ENCODE measurements around the gene BTG4.

GRCh38 chr11:111472228-111472627 is 40.0 kb downstream of the BTG4 start:
- TF ChIP-seq CTCF (IDR thresholded peaks at IDR 0.05) (no peak), POLR2A (IDR thresholded peaks at IDR 0.05) (no peak), EP300 (IDR thresholded peaks at IDR 0.05) (no peak)
